Measurements from ENCODE around the gene PPA2. TPM values are rescaled to one million over a fixed set of nuclear protein-coding genes. Genes with fewer than 3 reads are reported as not detected.

The PPA2 gene
- total RNA-seq, 1 experiment from 2014 or later = 98.5 TPM

GRCh38 chr4:105430811-105431210 is 43.1 kb downstream of the PPA2 start:
- ChIA-PET RAD21 (ENCODE audit: low non-redundant PET in 1 of 2, low total read pairs in 2 of 2, uncharacterized antibody in 2 of 2, unreplicated experiment in 2 of 2) (no interaction called here), POLR2A (no interaction called here), CTCF (no interaction called here)
- no TSS peak for BruUV-seq (replicated peaks)
- Histone ChIP-seq H3K9me2 (ENCODE audit: insufficient read depth) (no peaks in the 10 kb centered on the region), H3K4me3 (replicated peaks in 1 of 2; ENCODE audit: low read depth in 1 of 2, low read length in 2 of 2) (no peak overlapping the region), H3K9me3 (ENCODE audit: control insufficient read depth in 1 of 2, insufficient read depth in 1 of 2, low read depth in 1 of 2, low read length in 2 of 2) (no peaks in the 10 kb centered on the region), H4K20me1 (ENCODE audit: insufficient read depth) (no peaks in the 10 kb centered on the region), H3K27ac (ENCODE audit: low read depth, low read length) (no peak overlapping the region), H3K27me3 (ENCODE audit: insufficient read depth, low read length) (no peaks in the 10 kb centered on the region), H3K9ac (ENCODE audit: low read length) (no peak overlapping the region), H3K4me1 (ENCODE audit: control insufficient read depth in 1 of 2, insufficient read depth in 2 of 2, low read length in 2 of 2) (no peaks in the 10 kb centered on the region), H3K79me2 (ENCODE audit: insufficient read depth, low read length) (no peaks in the 10 kb centered on the region; the same call in 1 of the 2 replicates), H2AFZ (ENCODE audit: low read depth, low read length, poor library complexity, severe bottlenecking) (no peak overlapping the region), H3K36me3 (ENCODE audit: control insufficient read depth in 1 of 2, insufficient read depth in 2 of 2, low read length in 2 of 2) (peaks cover 0 to 16% of the 10 kb centered on the region in 2 experiments; a peak in 2 of 4 replicates), H3K4me2 (ENCODE audit: low read length) (no peak overlapping the region)
- TF ChIP-seq REST (IDR thresholded peaks at IDR 0.05; ENCODE audit: low read depth) (no peak), JUND (IDR thresholded peaks at IDR 0.05) (no peak), ATF3 (IDR thresholded peaks at IDR 0.05) (no peak), TCF7L2 (IDR thresholded peaks at IDR 0.05; ENCODE audit: borderline replicate concordance, extremely low read depth, insufficient read depth, insufficient read length) (no peak), ZFX (IDR thresholded peaks at IDR 0.05) (no peak), EGR1 (IDR thresholded peaks at IDR 0.05; ENCODE audit: low read depth) (no peak), POLR2A (IDR thresholded peaks at IDR 0.05; ENCODE audit: borderline replicate concordance, extremely low read depth, insufficient read depth, insufficient read length) (no peak)
- no peak for DNase-seq (ENCODE audit: low read depth, low spot score)
- no peak for ATAC-seq
- intact Hi-C loops (cut with micrococcal nuclease) = no loop called here

Data from HCT116 (cell line).